HEK293T (cell line): Measurements from ENCODE around the gene SNIP1.
"Not testable (repeated sequence)": the region's sequence is repeated elsewhere in the genome, so short reads cannot be mapped to it uniquely, and the experiment has no call there.

Experiments used
- CTCF ChIA-PET: fragments of 350-600 bp; formaldehyde crosslinking; extraction: SDS; loops from one replicate; lab custom pipeline; 2021; ENCODE audit warnings: antibody characterized with exemption, inconsistent platforms; lab: Yijun Ruan, JAX
- POLR2A ChIA-PET: fragments of 350-600 bp; formaldehyde crosslinking; extraction: SDS; loops from one replicate; lab custom pipeline; 2020; ENCODE audit warnings: antibody characterized with exemption, inconsistent platforms; lab: Yijun Ruan, JAX
- DNase-seq: peaks from one replicate; pipeline ENCODE4 v3.0.0; 2012; ENCODE audit warnings: mixed read lengths; ENCODE audit errors: extremely low spot score
- ARNT ChIP-seq: fragments of 450-650 bp; IDR thresholded peaks from 2 replicates; pipeline ENCODE4 v1.6.1; 2017; ENCODE audit warnings: mild to moderate bottlenecking
- BHLHE40 ChIP-seq: fragments of 450-650 bp; IDR thresholded peaks from 2 replicates; pipeline ENCODE4 v1.6.1; 2016; ENCODE audit warnings: mild to moderate bottlenecking, moderate library complexity, borderline replicate concordance
- CTBP1 ChIP-seq: fragments of 450-650 bp; IDR thresholded peaks from 2 replicates; pipeline ENCODE4 v1.6.1; 2016; ENCODE audit warnings: borderline replicate concordance
- ELF4 ChIP-seq: fragments of 450-650 bp; IDR thresholded peaks from 2 replicates; pipeline ENCODE4 v1.6.1; 2017; ENCODE audit warnings: antibody characterized with exemption
- FOXA1 ChIP-seq: fragments of 450-650 bp; IDR thresholded peaks from 2 replicates; pipeline ENCODE4 v1.6.1; 2016; ENCODE audit warnings: mild to moderate bottlenecking
- FOXK2 ChIP-seq: fragments of 450-650 bp; IDR thresholded peaks from 2 replicates; pipeline ENCODE4 v1.6.1; 2016; ENCODE audit warnings: mild to moderate bottlenecking
- FOXM1 ChIP-seq: fragments of 450-650 bp; IDR thresholded peaks from 2 replicates; pipeline ENCODE4 v1.6.1; 2017; ENCODE audit warnings: mild to moderate bottlenecking, borderline replicate concordance
- HDGF ChIP-seq: fragments of 450-650 bp; IDR thresholded peaks from 2 replicates; pipeline ENCODE4 v1.6.1; 2017; ENCODE audit warnings: antibody characterized with exemption, borderline replicate concordance
- L3MBTL2 ChIP-seq: fragments of 450-650 bp; conservative IDR thresholded peaks from 2 replicates; pipeline ENCODE4 v1.6.1; 2016; ENCODE audit warnings: mild to moderate bottlenecking
- LEF1 ChIP-seq: fragments of 450-650 bp; IDR thresholded peaks from 2 replicates; pipeline ENCODE4 v1.6.1; 2017; ENCODE audit warnings: mild to moderate bottlenecking, borderline replicate concordance
- NFRKB ChIP-seq: fragments of 450-650 bp; IDR thresholded peaks from 2 replicates; pipeline ENCODE4 v1.6.1; 2016; ENCODE audit warnings: mild to moderate bottlenecking, moderate library complexity
- PKNOX1 ChIP-seq: fragments of 450-650 bp; IDR thresholded peaks from 2 replicates; pipeline ENCODE4 v1.6.1; 2016
- SP1 ChIP-seq: fragments of 450-650 bp; IDR thresholded peaks from 2 replicates; pipeline ENCODE4 v1.6.1; 2017
- SUZ12 ChIP-seq: fragments of 450-650 bp; IDR thresholded peaks from 2 replicates; pipeline ENCODE4 v1.6.1; 2016; ENCODE audit warnings: mild to moderate bottlenecking
- TARDBP ChIP-seq: fragments of 450-650 bp; IDR thresholded peaks from 2 replicates; pipeline ENCODE4 v1.6.1; 2016
- ZNF384 ChIP-seq: fragments of 450-650 bp; IDR thresholded peaks from 2 replicates; pipeline ENCODE4 v1.6.1; 2016

Gene SNIP1

GRCh38 chr1:37506740-37507139 is 47.4 kb downstream of the SNIP1 start:
- CTCF ChIA-PET = interaction anchor here (1.0 kb wide), 1 partner anchor 19 kb away, joined by 3 read pairs; no protein-coding TSS in a partner anchor
- no peak for DNase-seq
- POLR2A ChIA-PET = no interaction called here
- no peak for TF ChIP-seq PKNOX1
- no peak for TF ChIP-seq SP1
- TF ChIP-seq NFRKB = no peak
- no peak for TF ChIP-seq ZNF384
- TF ChIP-seq FOXA1 = no peak
- TF ChIP-seq FOXK2 = no peak
- TF ChIP-seq SUZ12 = no peak
- no peak for TF ChIP-seq BHLHE40
- no peak for TF ChIP-seq ARNT
- no peak for TF ChIP-seq HDGF
- no peak for TF ChIP-seq L3MBTL2
- no peak for TF ChIP-seq TARDBP
- no peak for TF ChIP-seq ELF4
- TF ChIP-seq FOXM1 = no peak
- TF ChIP-seq CTBP1 = no peak
- no peak for TF ChIP-seq LEF1

DNA sequence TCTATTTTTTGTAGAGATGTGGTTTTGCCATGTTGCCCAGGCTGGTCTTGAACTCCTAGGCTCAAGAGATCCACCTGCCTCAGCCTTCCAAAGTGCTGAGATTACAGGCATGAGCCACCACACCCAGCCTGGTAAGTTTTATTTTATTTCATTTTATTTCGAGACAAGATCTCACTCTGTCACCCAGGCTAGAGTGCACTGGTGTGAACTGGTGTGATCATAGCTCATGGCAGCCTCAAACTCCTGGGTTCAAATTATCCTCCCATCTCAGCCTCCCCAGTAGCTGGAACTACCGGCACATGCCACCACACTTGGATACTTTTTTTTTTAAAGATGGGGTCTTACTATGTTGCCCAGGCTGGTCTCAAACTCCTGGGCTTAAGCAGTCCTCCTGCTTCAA is 51.3 kb downstream of the SNIP1 start:
- CTCF ChIA-PET = interaction anchor here (1.2 kb wide), 1 partner anchor 12 kb away, joined by 3 read pairs; the partner anchor contains the start of gene MEAF6
- POLR2A ChIA-PET = interaction anchor here (1.5 kb wide), 1 partner anchor 11 kb away, joined by 6 read pairs; the partner anchor contains the start of gene MEAF6
- DNase-seq = not testable (repeated sequence)

DNA sequence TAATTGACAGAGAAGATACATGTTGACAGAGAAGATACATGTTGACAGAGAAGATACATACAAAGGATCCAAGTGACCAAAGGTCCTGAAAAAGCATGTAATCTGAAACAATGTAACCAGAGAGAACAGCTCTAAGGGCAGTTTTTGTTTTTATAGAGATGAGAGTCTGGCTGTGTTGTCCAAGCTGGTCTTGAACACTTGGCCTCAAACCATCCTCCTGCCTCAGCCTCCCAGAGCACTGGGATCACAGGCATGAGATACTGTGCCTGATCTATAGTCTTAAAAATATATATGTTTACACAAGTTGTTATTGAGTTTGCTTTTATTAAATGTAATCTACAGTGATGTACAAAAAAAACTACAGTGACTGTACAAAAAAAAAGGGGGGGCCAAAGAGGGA is 52.0 kb downstream of the SNIP1 start:
- POLR2A ChIA-PET = no interaction called here
- no peak for TF ChIP-seq FOXA1
- TF ChIP-seq CTBP1 = no peak
- TF ChIP-seq ZNF384 = no peak
- TF ChIP-seq FOXK2 = no peak
- no peak for TF ChIP-seq PKNOX1
- no peak for TF ChIP-seq L3MBTL2
- no peak for TF ChIP-seq SUZ12
- TF ChIP-seq TARDBP = no peak
- TF ChIP-seq FOXM1 = no peak
- TF ChIP-seq BHLHE40 = no peak
- no peak for TF ChIP-seq ARNT
- TF ChIP-seq HDGF = no peak
- TF ChIP-seq ELF4 = no peak
- no peak for DNase-seq
- CTCF ChIA-PET = no interaction called here

DNA sequence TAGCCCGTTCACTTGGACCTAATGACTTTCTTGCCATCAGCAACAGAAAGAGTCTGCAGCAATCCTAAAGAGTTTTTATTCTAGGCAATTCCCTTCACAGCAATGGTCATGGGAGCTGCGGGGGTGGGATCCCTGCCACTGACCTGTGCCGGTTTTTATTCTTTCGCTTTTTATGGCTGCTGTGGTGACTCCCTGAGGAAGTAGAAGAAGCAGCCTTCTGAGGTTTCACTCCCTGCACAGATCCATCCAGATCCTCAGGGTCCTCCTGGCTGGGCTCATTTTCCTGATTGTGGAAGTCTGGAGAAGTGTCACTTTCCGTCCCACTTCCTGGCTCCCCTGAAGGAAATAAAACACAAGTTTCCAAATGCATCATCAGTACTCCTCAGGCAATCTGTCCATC is 52.4 kb downstream of the SNIP1 start:
- DNase-seq = no peak
- CTCF ChIA-PET = no interaction called here
- POLR2A ChIA-PET = no interaction called here
- TF ChIP-seq TARDBP (no peak), NFRKB (no peak), ARNT (no peak), SP1 (no peak), PKNOX1 (no peak), FOXM1 (no peak), FOXK2 (no peak), CTBP1 (no peak), FOXA1 (no peak), L3MBTL2 (no peak), ZNF384 (no peak), BHLHE40 (no peak), HDGF (no peak)

- TF ChIP-seq FOXM1 (no peak), SP1 (no peak), HDGF (no peak), ZNF384 (no peak), CTBP1 (no peak), L3MBTL2 (no peak), TARDBP (no peak), BHLHE40 (no peak), SUZ12 (no peak), ARNT (no peak), PKNOX1 (no peak), FOXK2 (no peak), ELF4 (no peak), NFRKB (no peak), LEF1 (no peak), FOXA1 (no peak)
- no peak for DNase-seq
- ChIA-PET CTCF (interaction anchor here (1.3 kb wide), 1 partner anchor 12 kb away, joined by 10 read pairs; no protein-coding TSS in a partner anchor), POLR2A (interaction anchor here (0.9 to 1.4 kb wide), 3 partner anchors 10 to 192 kb away, joined by 3 to 5 read pairs (median 3); a partner anchor contains a TSS)
Observed at GRCh38 chr1:37498872-37499617, 55.0 kb downstream of the SNIP1 start.
